HepG2 (cell line): ENCODE results near the gene ANAPC1. TPM values are rescaled to one million over a fixed set of nuclear protein-coding genes. Genes with fewer than 3 reads are reported as not detected.

ENCODE experiments used
- ATAC-seq: fragments of 200-7000 bp; cut with Tn5 transposase; 3 replicates; pipeline ENCODE4 v1.9.1; 2020; ENCODE audit warnings: mild to moderate bottlenecking, moderate library complexity
- BruUV-seq: library from RNA; stranded (reverse); fragments of 400-500 nt; replicated peaks from 2 replicates; lab custom pipeline; 2021; lab: Mats Ljungman, UMichigan
- CTCF ChIA-PET: fragments of 300-600 bp; formaldehyde crosslinking; extraction: SDS; loops from one replicate; lab custom pipeline; 2021; ENCODE audit warnings: low total read pairs, inconsistent platforms, low intra/inter-chr PET ratio; lab: Yijun Ruan, JAX
- POLR2A ChIA-PET: fragments of 350-600 bp; sonication (Branson Sonifier 250); formaldehyde crosslinking; loops from one replicate; lab custom pipeline; 2020; ENCODE audit warnings: antibody characterized with exemption, inconsistent platforms; lab: Yijun Ruan, JAX
- DNase-seq: peaks from one replicate; pipeline ENCODE4 v3.0.0-alpha.2; 2015; ENCODE audit warnings: low spot score
- FAIRE-seq: peaks from 3 replicates; lab custom pipeline; 2011; peaks lifted over from hg19 to GRCh38; lab: Jason Lieb, UNC
- H2AFZ ChIP-seq: one replicate; pipeline ENCODE4 v1.6.1; 2011; ENCODE audit warnings: low read length, inconsistent platforms
- H3K27ac ChIP-seq: fragments of 300-600 bp; 3 replicates; pipeline ENCODE4 v1.8.0; 2011; ENCODE audit warnings: mixed run types, mild to moderate bottlenecking, mixed read lengths, low read length, inconsistent platforms; ENCODE audit not compliant: insufficient read depth; ENCODE audit errors: extremely low read length
- H3K27me3 ChIP-seq, 2 experiments: fragments of 200-600 bp in 1 of 2; 2 replicates in 1 of 2; 3 replicates in 1 of 2; pipeline versions ENCODE4 v1.6.0 to v1.8.0; 2011; ENCODE audit warnings: low read length in 2 of 2, mild to moderate bottlenecking in 2 of 2, moderate library complexity in 2 of 2, inconsistent platforms in 1 of 2; ENCODE audit not compliant: insufficient read depth in 2 of 2, control insufficient read depth in 1 of 2
- H3K36me3 ChIP-seq, 2 experiments: fragments of 200-600 bp in 1 of 2; replicated peaks in 1 of 2; 2 replicates in 1 of 2; 3 replicates in 1 of 2; pipeline versions ENCODE4 v1.5.1 to v1.8.0; 2011; ENCODE audit warnings: low read length in 2 of 2, inconsistent platforms in 1 of 2; ENCODE audit not compliant: insufficient read depth in 2 of 2, control insufficient read depth in 1 of 2
- H3K4me1 ChIP-seq: 2 replicates; pipeline ENCODE4 v1.5.1; 2012; ENCODE audit warnings: low read length, inconsistent platforms; ENCODE audit not compliant: insufficient read depth
- H3K4me2 ChIP-seq: 2 replicates; pipeline ENCODE4 v1.6.0; 2011; ENCODE audit warnings: low read depth, low read length, inconsistent platforms
- H3K4me3 ChIP-seq, 3 experiments: fragments of 200-600 bp in 1 of 3; sonication (generic), shearing (Covaris generic) in 1 of 3; replicated peaks in 1 of 3; 2 replicates each; pipeline ENCODE4 v1.5.1; 2011 to 2016; ENCODE audit warnings: low read length in 3 of 3, inconsistent platforms in 2 of 3, low read depth in 2 of 3, mild to moderate bottlenecking in 2 of 3, control low read depth in 1 of 3, mixed read lengths in 1 of 3; ENCODE audit not compliant: insufficient read depth in 1 of 3
- H3K79me2 ChIP-seq: one replicate; pipeline ENCODE4 v1.6.1; 2011; ENCODE audit warnings: low read length, inconsistent platforms; ENCODE audit not compliant: insufficient read depth
- H3K9ac ChIP-seq: 2 replicates; pipeline ENCODE4 v1.6.0; 2011; ENCODE audit warnings: mild to moderate bottlenecking, low read depth, low read length, inconsistent platforms; ENCODE audit not compliant: insufficient read depth
- H3K9me3 ChIP-seq: 2 replicates; pipeline ENCODE4 v1.5.1; 2012; ENCODE audit warnings: mild to moderate bottlenecking, low read length
- H4K20me1 ChIP-seq: 2 replicates; pipeline ENCODE4 v1.6.0; 2011; ENCODE audit warnings: inconsistent platforms, mild to moderate bottlenecking, low read length, moderate library complexity; ENCODE audit not compliant: insufficient read depth
- CBX5 ChIP-seq: sonication (generic); formaldehyde crosslinking; IDR thresholded peaks from 2 replicates; pipeline ENCODE4 v1.4.0; 2020; ENCODE audit warnings: missing genetic modification reagents, borderline replicate concordance
- HHEX ChIP-seq: IDR thresholded peaks from 2 replicates; pipeline ENCODE4 v1.6.1; 2016; ENCODE audit warnings: control low read depth
- HNF4G ChIP-seq, 2 experiments: sonication (generic) in 1 of 2; formaldehyde crosslinking in 1 of 2; IDR thresholded peaks; 2 replicates each; pipeline versions ENCODE4 v1.4.0 to v1.6.1; 2011 to 2020; ENCODE audit warnings: borderline replicate concordance in 2 of 2, low read depth in 2 of 2, mild to moderate bottlenecking in 2 of 2, low read length in 1 of 2, missing genetic modification reagents in 1 of 2, moderate library complexity in 1 of 2
- MBNL3 ChIP-seq: fragments of 250-450 bp; sonication (Bioruptor Pico); conservative IDR thresholded peaks from 2 replicates; pipeline ENCODE4 v1.8.0; 2022; ENCODE audit warnings: mild to moderate bottlenecking, inconsistent platforms
- POGZ ChIP-seq: sonication (generic); formaldehyde crosslinking; IDR thresholded peaks from 2 replicates; pipeline ENCODE4 v1.4.0; 2020; ENCODE audit warnings: mild to moderate bottlenecking, missing genetic modification reagents
- SSRP1 ChIP-seq: IDR thresholded peaks from 2 replicates; pipeline ENCODE4 v1.6.1; 2016; ENCODE audit warnings: control low read depth
- ZBTB25 ChIP-seq: IDR thresholded peaks from 2 replicates; pipeline ENCODE4 v1.6.1; 2018; ENCODE audit warnings: missing genetic modification reagents
- ZC3H4 ChIP-seq: sonication (generic); formaldehyde crosslinking; IDR thresholded peaks from 2 replicates; pipeline ENCODE4 v1.4.0; 2020; ENCODE audit warnings: missing genetic modification reagents, borderline replicate concordance
- ZMYM3 ChIP-seq: sonication (generic); formaldehyde crosslinking; IDR thresholded peaks from 2 replicates; pipeline ENCODE4 v1.5.1; 2020; ENCODE audit warnings: mild to moderate bottlenecking, missing genetic modification reagents
- ZNF501 ChIP-seq: sonication (generic); formaldehyde crosslinking; IDR thresholded peaks from 2 replicates; pipeline ENCODE4 v1.5.1; 2020; ENCODE audit warnings: mild to moderate bottlenecking, moderate library complexity, missing genetic modification reagents
- ZNF777 ChIP-seq: sonication (generic); formaldehyde crosslinking; IDR thresholded peaks from 2 replicates; pipeline ENCODE4 v1.4.0; 2020; ENCODE audit warnings: missing genetic modification reagents
- WGBS: methylation state at CpG from one replicate; pipeline ENCODE4 v1.1.6; 2017; ENCODE audit warnings: low lambda C conversion rate; 5-methylcytosine and 5-hydroxymethylcytosine counted together
- in situ Hi-C: cut with HindIII; loops from 2 replicates; pipeline ENCODE4 v1.10.0; 2017; ENCODE audit warnings: low pct_unique_long_range_greater_than_20kb; ENCODE audit not compliant: extremely low pct_ligation_motif_present
- intact Hi-C: fragments of 100-400 bp; cut with micrococcal nuclease; formaldehyde crosslinking; loops from one replicate; pipeline ENCODE4 v1.10.0; 2022; ENCODE audit not compliant: unreplicated experiment
- polyA plus RNA-seq, 8 experiments: library from polyadenylated mRNA; depleted of rRNA in 3 of 8; stranded (reverse) in 7 of 8; unstranded in 1 of 8; fragments of >200 nt; fragmentation: Illumina TruSeq in 4 of 8; extraction: Trizol in 4 of 8; gene quantifications; 2 replicates each; pipeline versions ENCODE4 v1.2.1 to v1.2.3, GENCODE V29; 2011 to 2016; ENCODE audit warnings: low read depth in 4 of 8, missing spikeins in 1 of 8, mixed read lengths in 1 of 8; ENCODE audit not compliant: insufficient read depth in 1 of 8
- total RNA-seq, 5 experiments: library from RNA; depleted of rRNA; stranded (reverse); fragments of >200 nt; fragmentation: Illumina TruSeq; extraction: Trizol; gene quantifications; 2 replicates each; pipeline ENCODE4 v1.2.3, GENCODE V29; 2016; ENCODE audit warnings: low read depth in 1 of 5

ANAPC1 gene
- total and polyA plus RNA-seq, 2 of the 13 experiments (the other 11 are each of a cell fraction or from before 2014, with no cell fraction given) = 50.0 to 89.7 TPM

- no peak for ATAC-seq
- Histone ChIP-seq H3K9ac (no peak overlapping the region), H3K27me3 (no peaks in the 10 kb centered on the region; a peak in 1 of 5 replicates), H3K4me2 (no peak overlapping the region), H3K9me3 (no peaks in the 10 kb centered on the region), H2AFZ (no peak overlapping the region), H3K4me3 (no peak overlapping the region), H4K20me1 (no peaks in the 10 kb centered on the region), H3K4me1 (peaks cover 46% of the 10 kb centered on the region), H3K36me3 (no peaks in the 10 kb centered on the region), H3K79me2 (peaks cover 28% of the 10 kb centered on the region), H3K27ac (no peak overlapping the region)
- intact Hi-C loops = no loop called here
- WGBS = 83% methylated on average over 6 of the region's 6 CpGs
- POLR2A ChIA-PET = interaction anchor here (0.8 to 1.8 kb wide), 5 partner anchors 9 to 158 kb away, joined by 3 to 5 read pairs (median 4); partner anchors contain the start of gene TMEM87B
- no peak for TF ChIP-seq ZNF777 (CRISPR knock-in tag)
- TF ChIP-seq HNF4G (IDR thresholded peaks at IDR 0.05; ENCODE audit: borderline replicate concordance, low read depth, low read length) = no peak
- no peak for TF ChIP-seq HNF4G (CRISPR knock-in tag; IDR thresholded peaks at IDR 0.05; ENCODE audit: borderline replicate concordance, low read depth)
- no peak for TF ChIP-seq CBX5 (CRISPR knock-in tag)
- TF ChIP-seq MBNL3 (CRISPR knock-in tag) = no peak
- TF ChIP-seq POGZ (CRISPR knock-in tag) = no peak
- no peak for TF ChIP-seq ZNF501 (CRISPR knock-in tag)
- TF ChIP-seq ZMYM3 (CRISPR knock-in tag) = no peak
- no peak for TF ChIP-seq SSRP1
- TF ChIP-seq ZBTB25 = no peak
- no peak for TF ChIP-seq HHEX
- no peak for TF ChIP-seq ZC3H4 (CRISPR knock-in tag)
- in situ Hi-C loops = loop anchor here (5.0 kb wide), 1 partner anchor 156 kb away; no protein-coding TSS in a partner anchor
- BruUV-seq = no TSS peak
- no peak for FAIRE-seq
- DNase-seq = no peak
- CTCF ChIA-PET = no interaction called here
Measured at GRCh38 chr2:111896576-111896975, 12.6 kb upstream of the ANAPC1 start.
